ENCODE measurements around the gene MCM7.

The MCM7 gene

DNA sequence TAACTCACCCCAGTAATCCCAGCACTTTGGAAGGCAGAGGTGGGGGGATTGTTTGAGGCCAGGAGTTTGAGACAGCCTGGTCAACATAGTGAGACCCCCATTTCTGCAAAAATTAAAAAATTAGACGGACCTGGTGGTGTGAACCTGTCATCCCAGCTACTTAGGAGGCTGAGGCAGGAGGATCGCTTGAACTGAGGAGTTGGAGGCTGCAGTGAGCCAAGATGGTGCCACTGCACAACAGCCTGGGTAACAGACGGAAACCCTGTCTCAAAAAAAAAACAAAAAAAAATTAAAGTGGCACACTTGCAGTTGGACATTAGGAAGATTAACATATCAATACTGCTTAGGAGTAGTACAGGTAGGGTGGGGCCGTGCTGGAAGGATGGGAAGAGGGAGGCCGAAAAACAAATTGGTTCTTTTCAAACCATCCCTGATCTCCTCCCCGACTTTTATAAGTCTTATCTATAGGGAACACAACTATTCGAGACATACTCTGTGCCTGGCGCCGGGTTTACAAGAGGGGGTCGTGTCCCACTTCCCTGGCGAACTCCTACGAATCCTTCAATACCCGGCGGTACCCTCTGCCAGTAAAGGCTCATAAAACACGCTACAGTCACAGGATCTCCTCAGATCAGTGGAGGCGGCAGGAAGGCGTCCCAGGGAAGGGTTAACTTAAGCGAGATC is 17.3 kb upstream of the MCM7 start:
- Mint-ChIP-seq H3K36me3 (ENCODE audit: insufficient read depth) (peaks cover 29% of the 10 kb centered on the region), H3K27ac (peak overlapping the region; percentile 99), H3K27me3 (no peaks in the 10 kb centered on the region), H3K4me3 (peak overlapping the region; percentile 98 to 99), H3K9me3 (no peaks in the 10 kb centered on the region), H3K4me1 (ENCODE audit: low read depth in 2 of 2) (peaks cover 20 to 26% of the 10 kb centered on the region in 2 donors)
- DNase-seq (no peak), ATAC-seq (replicated peaks) (no peak)

DNA sequence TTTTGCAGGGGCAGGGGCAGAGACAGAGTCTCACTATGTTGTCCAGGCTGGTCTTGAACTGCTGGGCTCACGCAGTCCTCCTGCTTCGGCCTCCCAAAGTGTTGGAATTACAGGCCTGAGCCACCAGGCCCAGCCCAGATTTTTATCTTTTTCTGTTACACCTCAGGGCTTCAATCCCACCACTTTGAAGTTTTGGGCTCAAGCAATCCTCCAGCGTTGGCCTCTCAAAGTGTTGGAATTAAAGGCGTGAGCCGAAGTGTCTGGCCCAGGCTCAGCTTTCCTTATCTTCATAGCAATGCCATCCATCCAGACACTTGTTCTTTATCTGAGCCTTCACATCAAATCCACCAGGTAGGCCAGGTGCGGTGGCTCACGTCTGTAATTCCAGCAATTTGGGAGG is 13.8 kb upstream of the MCM7 start:
- Mint-ChIP-seq H3K27ac (no peak overlapping the region), H3K27me3 (no peaks in the 10 kb centered on the region), H3K4me3 (no peak overlapping the region), H3K9me3 (no peaks in the 10 kb centered on the region), H3K4me1 (ENCODE audit: low read depth in 2 of 2) (peaks cover 13 to 18% of the 10 kb centered on the region in 2 donors), H3K36me3 (ENCODE audit: insufficient read depth) (peaks cover 39% of the 10 kb centered on the region)
- DNase-seq, result no peak
- no peak for ATAC-seq (replicated peaks)

DNA sequence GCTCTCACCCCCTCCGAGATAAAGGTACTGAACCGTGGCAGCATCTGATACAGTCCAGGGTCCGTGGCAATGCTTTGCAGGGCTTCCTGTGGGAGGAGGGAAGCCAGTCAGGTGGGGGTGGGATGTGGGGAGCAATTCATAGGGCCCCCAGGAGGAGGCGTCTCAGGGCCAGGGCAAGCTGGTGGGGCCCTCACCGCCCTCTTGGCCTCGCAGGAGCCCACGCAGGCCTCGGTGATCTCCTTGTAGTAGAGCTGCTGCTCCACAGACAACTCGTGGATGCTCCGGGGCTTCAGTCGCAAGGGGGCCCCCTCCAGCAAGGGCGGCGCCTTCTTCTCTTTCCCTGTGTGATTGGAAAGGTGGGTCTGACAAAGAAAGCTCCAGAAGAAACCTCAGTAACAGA is 10.7 kb upstream of the MCM7 start:
- H3K9me3 Mint-ChIP-seq, result no peaks in the 10 kb centered on the region
- peaks cover 38% of the 10 kb centered on the region for H3K36me3 Mint-ChIP-seq (ENCODE audit: insufficient read depth)
- no peak for ATAC-seq (replicated peaks)
- H3K4me3 Mint-ChIP-seq, result no peak overlapping the region
- no peak for DNase-seq
- H3K27ac Mint-ChIP-seq, result peak overlapping the region in 1 of 2 donors; percentile 67
- H3K4me1 Mint-ChIP-seq (ENCODE audit: low read depth in 2 of 2), result peaks cover 0 to 1% of the 10 kb centered on the region in 2 donors
- H3K27me3 Mint-ChIP-seq, result no peaks in the 10 kb centered on the region

DNA sequence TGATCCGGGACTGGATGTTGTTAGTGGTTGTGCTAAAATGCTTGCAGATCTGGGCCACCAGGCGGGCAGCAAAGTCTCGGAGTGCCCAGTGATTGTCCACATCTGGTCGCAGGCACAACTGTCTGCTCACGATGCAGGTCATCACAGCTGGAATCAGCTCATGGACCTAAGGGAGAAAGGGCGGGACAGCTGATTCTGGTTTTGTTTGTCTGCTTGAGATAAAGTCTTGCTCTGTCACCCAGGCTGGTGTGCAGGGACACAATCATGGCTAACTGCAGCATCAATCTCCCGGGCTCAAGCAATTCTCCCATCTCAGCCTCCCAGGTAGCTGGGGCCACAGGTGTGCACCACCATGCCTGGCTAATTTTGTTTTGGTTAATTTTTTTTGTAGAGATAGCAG is 10.0 kb upstream of the MCM7 start:
- no peak for DNase-seq
- no peaks in the 10 kb centered on the region for H3K9me3 Mint-ChIP-seq
- H3K27me3 Mint-ChIP-seq, result no peaks in the 10 kb centered on the region
- H3K4me3 Mint-ChIP-seq, result no peak overlapping the region
- peak overlapping the region in 1 of 2 donors; percentile 67 for H3K27ac Mint-ChIP-seq
- peaks cover 38% of the 10 kb centered on the region for H3K36me3 Mint-ChIP-seq (ENCODE audit: insufficient read depth)
- peaks cover 0 to 1% of the 10 kb centered on the region in 2 donors for H3K4me1 Mint-ChIP-seq (ENCODE audit: low read depth in 2 of 2)
- ATAC-seq (replicated peaks), result no peak

DNA sequence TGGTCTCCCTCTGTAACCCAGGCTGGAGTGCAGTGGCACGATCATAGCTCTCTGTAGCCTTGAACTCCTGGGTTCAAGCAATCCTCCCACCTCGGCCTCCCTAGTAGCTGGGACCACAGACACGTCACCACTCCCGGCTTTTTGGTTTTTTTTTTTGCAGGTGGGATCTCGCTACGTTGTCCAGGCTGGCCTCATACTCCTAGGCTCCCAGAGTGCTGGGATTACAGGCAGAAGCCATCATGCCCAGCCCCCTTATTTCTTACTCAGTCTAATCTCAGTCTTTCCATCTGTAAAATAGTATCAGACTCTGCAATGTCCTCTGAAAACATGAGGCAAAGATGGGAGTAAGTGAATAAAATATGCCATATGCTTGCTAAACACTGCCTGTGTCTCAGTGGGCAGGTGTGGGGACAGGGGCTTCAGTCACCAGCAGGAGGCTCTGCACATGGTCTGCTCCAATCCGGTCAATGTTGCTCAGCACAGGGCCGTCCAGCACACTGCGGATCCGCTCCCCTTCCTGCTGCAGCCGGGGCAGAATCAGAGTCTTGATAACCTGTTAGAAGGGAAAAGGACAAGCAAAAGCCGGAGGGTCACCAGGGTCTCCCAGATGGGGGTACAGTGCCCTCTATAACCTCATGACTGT is 8.4 kb upstream of the MCM7 start:
- Mint-ChIP-seq H3K4me3 (no peak overlapping the region), H3K27ac (no peak overlapping the region), H3K36me3 (ENCODE audit: insufficient read depth) (peaks cover 38% of the 10 kb centered on the region), H3K4me1 (ENCODE audit: low read depth in 2 of 2) (peaks cover 0 to 1% of the 10 kb centered on the region in 2 donors), H3K9me3 (no peaks in the 10 kb centered on the region), H3K27me3 (no peaks in the 10 kb centered on the region)
- DNase-seq (no peak), ATAC-seq (replicated peaks) (no peak)

DNA sequence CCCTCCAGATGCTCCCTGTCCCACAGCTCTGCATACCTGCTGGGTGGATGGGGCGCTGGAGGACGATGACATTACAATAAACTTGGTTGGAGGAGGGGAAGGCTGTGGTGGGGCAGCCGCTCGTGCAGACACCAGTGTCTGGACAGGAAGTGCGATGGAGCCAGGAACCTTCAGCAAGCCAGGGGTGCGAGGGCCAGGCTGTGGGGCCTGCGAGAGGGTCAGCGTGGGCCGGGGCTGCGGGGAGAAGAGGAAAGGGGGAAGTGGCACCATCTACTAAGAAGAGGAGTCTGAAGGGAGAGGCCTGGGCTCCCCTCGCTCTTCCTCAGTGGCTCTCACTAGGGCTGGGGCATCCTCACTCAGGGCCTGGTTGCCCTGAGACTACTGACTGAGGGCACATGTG is 6.7 kb upstream of the MCM7 start:
- no peak for DNase-seq
- H3K4me3 Mint-ChIP-seq, result no peak overlapping the region
- no peaks in the 10 kb centered on the region for H3K27me3 Mint-ChIP-seq
- no peaks in the 10 kb centered on the region for H3K9me3 Mint-ChIP-seq
- peak overlapping the region in 1 of 2 donors; percentile 77 for H3K27ac Mint-ChIP-seq
- no peak for ATAC-seq (replicated peaks)
- peaks cover 44% of the 10 kb centered on the region for H3K36me3 Mint-ChIP-seq (ENCODE audit: insufficient read depth)
- peaks cover 0 to 3% of the 10 kb centered on the region in 2 donors for H3K4me1 Mint-ChIP-seq (ENCODE audit: low read depth in 2 of 2)

DNA sequence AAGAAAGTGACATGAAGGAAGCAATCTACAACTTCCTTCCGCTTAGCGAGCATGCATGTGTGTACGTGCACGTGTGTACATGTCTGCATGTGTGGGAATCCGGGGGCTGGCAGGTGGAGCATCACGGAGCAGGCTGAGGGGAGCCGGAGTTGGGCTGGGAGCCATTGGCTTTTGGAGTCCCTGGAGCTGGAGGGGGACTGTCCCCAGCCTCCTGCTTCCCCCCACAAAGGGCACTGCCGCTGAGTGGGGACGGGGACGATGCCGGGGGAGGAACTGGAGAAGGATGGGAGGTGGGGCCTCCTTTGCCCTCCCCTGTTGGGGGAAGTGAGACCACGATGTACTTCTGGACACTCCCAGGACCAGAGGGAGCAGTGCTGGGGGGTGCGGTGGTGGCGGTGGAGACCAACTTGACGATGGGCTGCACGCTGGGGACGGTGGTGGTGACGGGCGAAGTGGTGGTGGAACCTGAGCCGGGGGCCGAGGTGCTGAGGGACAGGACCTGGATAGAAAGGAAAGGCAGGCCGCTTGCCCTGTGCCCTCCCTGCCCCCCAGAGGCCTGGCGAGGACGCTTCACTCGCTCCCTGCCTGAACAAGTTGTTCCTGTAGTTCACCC is 6.0 kb upstream of the MCM7 start:
- ATAC-seq (replicated peaks) (no peak), DNase-seq (no peak)
- Mint-ChIP-seq H3K4me3 (no peak overlapping the region), H3K27ac (peak overlapping the region in 1 of 2 donors; percentile 77), H3K27me3 (no peaks in the 10 kb centered on the region), H3K4me1 (ENCODE audit: low read depth in 2 of 2) (peaks cover 5 to 8% of the 10 kb centered on the region in 2 donors), H3K36me3 (ENCODE audit: insufficient read depth) (peaks cover 40% of the 10 kb centered on the region), H3K9me3 (no peaks in the 10 kb centered on the region)

DNA sequence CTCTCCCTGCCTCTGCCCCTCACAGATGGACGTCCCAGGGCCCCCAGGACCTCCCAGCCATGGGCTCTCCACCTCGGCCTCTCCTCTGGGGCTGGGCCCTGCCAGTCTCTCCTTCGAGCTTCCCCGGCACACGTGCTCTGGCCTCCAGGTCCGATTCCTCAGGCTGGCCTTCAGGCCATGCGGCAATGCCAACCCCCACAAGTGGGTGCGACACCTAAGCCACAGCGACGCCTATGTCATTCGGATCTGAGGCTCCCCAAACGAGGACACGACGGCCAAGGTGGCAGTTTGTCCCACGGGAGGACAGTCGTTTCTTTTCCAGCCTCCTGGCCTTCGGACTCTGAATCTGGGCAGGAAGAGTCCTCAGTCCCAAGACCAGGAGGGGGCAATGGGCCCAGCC is 5.4 kb upstream of the MCM7 start:
- Mint-ChIP-seq H3K4me3 (no peak overlapping the region), H3K4me1 (ENCODE audit: low read depth in 2 of 2) (peaks cover 5 to 8% of the 10 kb centered on the region in 2 donors), H3K9me3 (no peaks in the 10 kb centered on the region), H3K36me3 (ENCODE audit: insufficient read depth) (peaks cover 42% of the 10 kb centered on the region), H3K27ac (no peak overlapping the region), H3K27me3 (no peaks in the 10 kb centered on the region)
- ATAC-seq (replicated peaks), result no peak
- no peak for DNase-seq

DNA sequence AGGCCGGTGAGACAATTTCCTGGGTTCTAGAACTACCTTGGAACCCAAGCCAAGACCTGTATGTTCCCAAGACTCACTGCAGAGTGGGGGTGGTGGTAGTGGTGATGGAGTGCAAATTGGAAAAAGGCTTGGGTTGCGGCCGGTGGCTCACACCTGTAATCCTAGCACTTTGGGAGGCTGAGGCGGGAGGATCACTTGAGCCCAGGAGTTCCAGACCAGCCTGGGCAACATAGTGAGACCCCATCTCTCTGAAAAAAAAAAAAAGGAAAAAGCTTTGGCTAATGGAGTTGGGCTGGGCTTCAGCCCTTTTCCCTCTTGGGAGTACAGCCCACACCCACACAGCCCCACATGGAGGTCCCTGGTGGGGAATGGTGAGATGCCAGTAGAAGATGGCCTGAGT is 4.3 kb upstream of the MCM7 start:
- Mint-ChIP-seq H3K36me3 (ENCODE audit: insufficient read depth) (peaks cover 44% of the 10 kb centered on the region), H3K4me3 (no peak overlapping the region), H3K4me1 (ENCODE audit: low read depth in 2 of 2) (peaks cover 5 to 9% of the 10 kb centered on the region in 2 donors), H3K27ac (peak overlapping the region in 1 of 2 donors; percentile 28), H3K27me3 (no peaks in the 10 kb centered on the region), H3K9me3 (no peaks in the 10 kb centered on the region)
- no peak for ATAC-seq (replicated peaks)
- no peak for DNase-seq

DNA sequence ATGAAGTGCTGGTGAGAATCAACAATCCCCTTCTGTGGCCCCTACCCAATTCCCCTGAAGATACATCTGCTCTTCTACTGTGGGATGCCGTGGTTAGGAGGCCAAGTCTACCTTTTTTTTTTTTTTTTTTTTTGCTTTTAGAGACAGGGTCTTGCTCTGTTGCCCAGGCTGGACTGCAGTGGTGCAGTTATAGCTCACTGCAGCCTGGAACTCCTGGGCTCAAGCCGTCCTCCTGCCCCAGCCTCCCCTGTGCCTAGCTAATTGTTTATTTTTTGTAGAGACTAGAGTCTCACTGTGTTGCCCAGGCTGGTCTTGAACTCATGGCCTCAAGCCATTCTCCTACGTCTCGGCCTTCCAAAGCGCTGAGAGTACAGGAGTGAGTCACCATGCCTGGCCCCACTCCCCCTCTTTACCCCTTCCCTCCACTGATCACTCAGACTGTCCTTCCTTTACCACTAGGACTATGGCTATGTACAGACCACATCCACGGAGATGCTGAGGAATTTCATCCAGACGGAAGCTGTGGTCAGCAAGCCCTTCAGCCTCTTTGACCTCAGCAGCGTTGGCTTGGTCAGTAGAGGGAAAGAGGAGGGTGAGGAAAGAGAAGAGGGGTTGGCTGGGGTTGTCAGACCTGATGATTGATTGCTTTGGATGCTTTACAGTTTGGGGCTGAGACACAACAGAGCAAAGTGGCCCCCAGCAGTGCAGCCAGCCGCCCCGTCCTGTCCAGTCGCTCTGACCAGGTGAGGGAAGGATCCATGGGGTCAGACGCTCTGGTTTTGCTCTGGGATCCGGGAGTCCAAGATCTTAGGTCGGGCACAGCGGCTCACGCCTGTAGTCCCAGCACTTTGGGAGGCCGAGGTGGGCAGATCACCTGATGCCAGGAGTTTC is 2.0 kb upstream of the MCM7 start:
- Mint-ChIP-seq H3K4me1 (ENCODE audit: low read depth in 2 of 2) (peaks cover 25 to 27% of the 10 kb centered on the region in 2 donors), H3K27me3 (no peaks in the 10 kb centered on the region), H3K4me3 (peak overlapping the region; percentile 76 to 96), H3K36me3 (ENCODE audit: insufficient read depth) (peaks cover 49% of the 10 kb centered on the region), H3K27ac (peak overlapping the region; percentile 82 to 98), H3K9me3 (no peaks in the 10 kb centered on the region)
- DNase-seq, result no peak
- no peak for ATAC-seq (replicated peaks)

DNA sequence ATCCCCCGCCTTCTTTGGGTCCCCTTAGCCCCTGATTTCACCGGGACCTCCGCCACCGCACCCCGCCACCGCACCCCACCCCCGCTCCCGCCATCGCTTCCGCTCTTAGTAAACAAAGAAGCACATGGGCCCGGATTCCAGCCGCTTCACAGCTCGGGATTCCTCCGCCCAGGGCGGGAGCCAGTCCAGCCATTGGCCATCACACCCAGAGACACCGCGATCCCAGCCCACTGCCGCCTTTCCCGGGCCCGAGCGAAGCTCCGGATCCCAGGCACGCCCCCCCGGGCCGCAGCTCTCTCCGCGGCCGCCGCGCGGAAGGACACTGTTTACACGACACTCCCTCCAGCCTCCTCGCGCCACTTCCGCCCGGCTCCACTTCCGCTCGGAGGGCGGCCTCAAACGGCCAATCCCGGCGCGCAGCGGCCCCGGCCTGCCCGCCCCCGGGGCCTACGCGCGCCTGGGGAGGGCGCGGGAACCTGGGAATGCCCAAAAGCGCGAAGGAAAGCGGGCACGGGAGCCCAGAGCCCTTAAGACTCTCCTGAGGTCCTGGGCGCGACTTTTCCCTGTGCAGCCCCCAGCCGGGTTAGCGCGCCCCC is 679 bp downstream of the MCM7 start:
- ATAC-seq (replicated peaks), result peak; percentile 75
- Mint-ChIP-seq H3K9me3 (no peaks in the 10 kb centered on the region), H3K27me3 (no peaks in the 10 kb centered on the region), H3K27ac (peak overlapping the region; percentile 98 to 99), H3K4me1 (ENCODE audit: low read depth in 2 of 2) (peaks cover 30 to 32% of the 10 kb centered on the region in 2 donors), H3K4me3 (peak overlapping the region; percentile 92 to 96), H3K36me3 (ENCODE audit: insufficient read depth) (peaks cover 75% of the 10 kb centered on the region)
- peak; percentile 79 to 87 (median 84) for DNase-seq

DNA sequence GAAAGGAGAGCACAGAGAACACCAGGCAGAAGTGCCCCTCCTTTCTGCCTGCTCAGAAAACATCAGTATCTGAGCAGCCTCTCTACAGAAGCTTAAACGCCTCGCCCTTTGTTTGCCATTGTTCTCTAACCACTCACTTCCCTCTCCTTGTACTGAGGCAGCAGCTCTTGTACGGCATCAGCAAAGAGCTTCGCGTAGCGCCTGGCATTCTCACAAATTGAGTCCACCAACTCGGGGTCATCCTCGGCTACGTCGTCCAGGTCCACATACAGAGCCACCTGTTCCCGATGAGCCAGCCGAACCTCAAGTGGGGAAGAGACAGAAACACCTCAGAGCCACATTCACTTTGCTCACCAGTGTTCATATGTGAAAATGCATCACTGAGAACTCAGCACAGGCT is 1.7 kb downstream of the MCM7 start:
- Mint-ChIP-seq H3K4me1 (ENCODE audit: low read depth in 2 of 2) (peaks cover 30 to 32% of the 10 kb centered on the region in 2 donors), H3K9me3 (no peaks in the 10 kb centered on the region), H3K36me3 (ENCODE audit: insufficient read depth) (peaks cover 86% of the 10 kb centered on the region), H3K27me3 (no peaks in the 10 kb centered on the region), H3K4me3 (peak overlapping the region; percentile 92 to 96), H3K27ac (peak overlapping the region; percentile 98 to 99)
- no peak for ATAC-seq (replicated peaks)
- DNase-seq, result no peak

DNA sequence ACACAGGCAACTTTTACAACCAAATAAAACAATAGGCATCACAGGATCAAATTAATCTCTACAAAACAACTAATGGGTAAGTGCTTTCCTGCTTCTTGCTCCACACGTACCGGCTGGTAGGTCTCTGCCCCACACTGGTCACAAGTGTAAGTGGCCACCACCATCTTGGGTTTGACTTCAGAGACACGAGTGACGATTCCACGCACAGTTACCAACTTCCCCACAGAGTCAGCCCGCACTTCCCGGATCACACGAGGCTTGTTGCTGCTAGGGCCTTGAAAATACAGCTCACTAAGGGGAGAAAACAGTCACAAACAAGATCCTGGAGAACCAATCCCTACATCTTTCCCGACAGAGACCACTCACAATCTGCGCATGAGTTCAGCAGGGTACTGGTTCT is 2.3 kb downstream of the MCM7 start:
- H3K4me3 Mint-ChIP-seq, result peak overlapping the region; percentile 92 to 96
- peaks cover 30 to 32% of the 10 kb centered on the region in 2 donors for H3K4me1 Mint-ChIP-seq (ENCODE audit: low read depth in 2 of 2)
- DNase-seq, result no peak
- peaks cover 91% of the 10 kb centered on the region for H3K36me3 Mint-ChIP-seq (ENCODE audit: insufficient read depth)
- no peaks in the 10 kb centered on the region for H3K27me3 Mint-ChIP-seq
- H3K27ac Mint-ChIP-seq, result peak overlapping the region; percentile 98 to 99
- H3K9me3 Mint-ChIP-seq, result no peaks in the 10 kb centered on the region
- ATAC-seq (replicated peaks), result no peak
